ENCODE data around the gene STRC. TPM values are rescaled to one million over a fixed set of nuclear protein-coding genes. Genes with fewer than 3 reads are reported as not detected.
"Not testable (repeated sequence)": the region's sequence is repeated elsewhere in the genome, so short reads cannot be mapped to it uniquely, and the experiment has no call there.

The STRC gene
- total and polyA plus RNA-seq, 2 experiments from 2014 or later = under 0.01 to 0.08 TPM

DNA sequence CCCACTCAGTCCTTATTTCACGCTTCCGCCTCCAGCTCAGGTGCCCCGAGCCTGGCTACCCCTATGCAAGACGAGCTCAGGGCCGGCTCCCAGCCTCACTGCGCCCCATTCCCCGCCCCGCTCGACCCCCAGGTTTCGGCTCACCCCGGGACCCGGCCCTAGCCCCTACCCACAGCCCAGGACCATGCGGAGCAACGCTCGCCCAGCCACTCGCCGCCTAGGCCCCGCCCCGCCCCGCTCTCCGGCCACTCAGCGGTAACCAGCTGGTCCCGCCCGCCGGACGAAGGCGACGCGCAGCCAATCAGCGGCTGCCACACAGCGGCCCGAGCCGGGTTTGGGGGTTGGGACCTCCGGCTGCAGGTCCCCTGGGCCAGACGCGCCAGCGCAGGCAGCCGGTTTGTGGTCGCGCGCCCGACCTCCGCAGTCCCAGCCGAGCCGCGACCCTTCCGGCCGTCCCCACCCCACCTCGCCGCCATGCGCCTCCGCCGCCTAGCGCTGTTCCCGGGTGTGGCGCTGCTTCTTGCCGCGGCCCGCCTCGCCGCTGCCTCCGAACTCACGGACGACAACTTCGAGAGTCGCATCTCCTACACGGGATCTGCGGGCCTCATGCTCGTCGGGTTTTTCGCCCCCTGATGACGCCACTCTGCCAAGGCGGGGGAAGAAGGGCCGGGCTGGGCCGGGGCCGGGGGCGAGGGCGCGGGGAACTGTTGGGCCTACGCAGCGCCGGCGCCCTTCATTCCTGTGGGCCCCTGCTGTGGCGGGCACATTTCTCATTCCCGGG, 30.2 kb upstream of the STRC start, which contains the start of gene CATSPER2:
CATSPER2 (minus strand) TSS at position 196 of the 781 bp plus-strand sequence. CDS start 783 bp downstream, outside the sequence.
- TF ChIP-seq EZH2 (IDR thresholded peaks at IDR 0.05; ENCODE audit: insufficient read depth, poor library complexity, severe bottlenecking) (no peak), EZH2phosphoT487 (IDR thresholded peaks at IDR 0.05; ENCODE audit: insufficient read depth, low read depth) (no peak)
- 96 to 97% methylated on average over 26 to 84 of the region's 85 CpGs for WGBS, 2 experiments (ENCODE audit: low coverage in 1 of 2, low lambda C conversion rate in 2 of 2, missing lambda C conversion rate in 2 of 2)
- no peaks in the 10 kb centered on the region for H3K27me3 ChIP-seq (replicated peaks; ENCODE audit: insufficient read depth)
- H3K36me3 ChIP-seq (ENCODE audit: low read depth) = no peaks in the 10 kb centered on the region
- no peaks in the 10 kb centered on the region for H3K79me2 ChIP-seq (ENCODE audit: insufficient read depth)
- H3K4me1 ChIP-seq (ENCODE audit: insufficient read depth) = no peaks in the 10 kb centered on the region
- H3F3A ChIP-seq (ENCODE audit: insufficient read depth) = no peaks in the 10 kb centered on the region
- H3K9ac ChIP-seq = no peak within 1 kb of the TSS
- no peaks in the 10 kb centered on the region for H4K20me1 ChIP-seq (ENCODE audit: insufficient read depth)
- no peak for DNase-seq
- in situ Hi-C loops (cut with MboI) = no loop called here
- H2AFZ ChIP-seq = no peak within 1 kb of the TSS
- H3K27ac ChIP-seq = no peak within 1 kb of the TSS
- H3K4me3 ChIP-seq = no peak within 1 kb of the TSS
- no peak within 1 kb of the TSS for H3K4me2 ChIP-seq (ENCODE audit: unreplicated experiment)
- no peaks in the 10 kb centered on the region for H3K9me2 ChIP-seq (ENCODE audit: insufficient read depth)
- H3K9me3 ChIP-seq (ENCODE audit: low read depth) = no peaks in the 10 kb centered on the region

DNA sequence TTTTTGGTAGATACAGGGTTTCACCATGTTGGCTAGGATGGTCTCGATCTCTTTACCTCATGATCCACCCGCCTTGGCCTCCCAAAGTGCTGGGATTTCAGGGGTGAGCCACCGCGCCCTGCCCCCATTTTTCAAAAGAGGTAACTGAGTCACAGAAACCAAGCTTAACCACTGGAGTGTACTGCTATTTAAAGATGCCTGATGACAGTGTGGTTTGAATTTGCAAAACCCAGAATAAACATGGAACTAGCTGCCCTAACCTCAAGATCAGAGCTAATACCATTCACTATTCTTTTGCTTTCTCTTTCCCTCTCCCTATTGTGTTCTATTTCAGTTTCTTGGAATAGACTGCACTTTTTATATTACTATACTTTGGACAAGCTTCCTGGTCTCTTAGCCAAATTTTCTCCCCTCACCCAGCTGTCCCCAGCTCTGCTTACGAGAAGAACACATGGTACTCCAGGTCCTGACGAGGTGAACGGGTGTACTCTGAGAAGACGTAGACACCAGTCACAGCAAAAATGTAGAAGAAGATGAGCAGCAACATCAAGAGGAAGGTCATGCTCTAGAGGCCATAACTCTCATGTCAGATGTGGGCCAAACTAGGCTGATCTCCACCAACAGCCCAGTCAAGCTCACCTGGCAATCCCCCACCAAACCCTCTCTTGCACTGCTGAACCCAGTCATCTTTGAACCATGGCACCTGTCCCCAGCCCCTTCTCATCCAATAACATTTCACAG, 20.0 kb upstream of the STRC start:
- whole genome bisulfite sequencing, 2 experiments (ENCODE audit: low coverage in 1 of 2, low lambda C conversion rate in 2 of 2, missing lambda C conversion rate in 2 of 2) = 79 to 83% methylated on average over 8 of the region's 8 CpGs
- H3K9me2 ChIP-seq (ENCODE audit: insufficient read depth) = not testable (repeated sequence)

DNA sequence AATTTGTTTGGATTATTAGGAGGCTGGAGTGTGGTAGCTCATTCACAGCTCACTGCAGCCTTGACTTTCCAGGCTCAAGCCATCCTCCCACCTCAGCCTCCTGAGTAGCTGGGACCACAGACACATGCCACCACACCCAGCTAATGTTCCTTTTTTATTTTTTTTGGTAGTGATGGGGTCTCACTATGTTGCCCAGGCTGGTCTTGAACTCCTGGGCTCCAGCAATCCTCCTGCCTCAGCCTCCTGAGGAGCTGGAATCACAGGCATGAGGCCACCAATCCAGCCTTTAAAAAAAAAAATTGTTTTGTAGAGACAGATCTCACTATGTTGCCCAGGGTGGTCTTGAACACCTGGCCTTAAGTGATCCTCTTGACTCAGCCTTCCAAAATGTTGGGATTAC, 8.3 kb upstream of the STRC start:
- DNase-seq; H3K4me2 ChIP-seq (ENCODE audit: unreplicated experiment); H3K27me3 ChIP-seq (replicated peaks; ENCODE audit: insufficient read depth); H3K9me2 ChIP-seq (ENCODE audit: insufficient read depth); H4K20me1 ChIP-seq (ENCODE audit: insufficient read depth); H3K36me3 ChIP-seq (ENCODE audit: low read depth); H3K4me1 ChIP-seq (ENCODE audit: insufficient read depth); H3F3A ChIP-seq (ENCODE audit: insufficient read depth); H3K27ac ChIP-seq; H3K9ac ChIP-seq; H2AFZ ChIP-seq; in situ Hi-C loops (cut with MboI); H3K9me3 ChIP-seq (ENCODE audit: low read depth); H3K4me3 ChIP-seq; H3K79me2 ChIP-seq (ENCODE audit: insufficient read depth): not testable (repeated sequence)

More for the DNA sequence above, 20.0 kb upstream of the STRC start:
- DNase-seq; H3K9me3 ChIP-seq (ENCODE audit: low read depth); H3K4me3 ChIP-seq; H3K27me3 ChIP-seq (replicated peaks; ENCODE audit: insufficient read depth); H3K4me1 ChIP-seq (ENCODE audit: insufficient read depth); H3K4me2 ChIP-seq (ENCODE audit: unreplicated experiment); in situ Hi-C loops (cut with MboI); H3F3A ChIP-seq (ENCODE audit: insufficient read depth); H3K27ac ChIP-seq; H3K9ac ChIP-seq; H3K36me3 ChIP-seq (ENCODE audit: low read depth); H2AFZ ChIP-seq; H3K79me2 ChIP-seq (ENCODE audit: insufficient read depth); H4K20me1 ChIP-seq (ENCODE audit: insufficient read depth): not testable (repeated sequence)

DNA sequence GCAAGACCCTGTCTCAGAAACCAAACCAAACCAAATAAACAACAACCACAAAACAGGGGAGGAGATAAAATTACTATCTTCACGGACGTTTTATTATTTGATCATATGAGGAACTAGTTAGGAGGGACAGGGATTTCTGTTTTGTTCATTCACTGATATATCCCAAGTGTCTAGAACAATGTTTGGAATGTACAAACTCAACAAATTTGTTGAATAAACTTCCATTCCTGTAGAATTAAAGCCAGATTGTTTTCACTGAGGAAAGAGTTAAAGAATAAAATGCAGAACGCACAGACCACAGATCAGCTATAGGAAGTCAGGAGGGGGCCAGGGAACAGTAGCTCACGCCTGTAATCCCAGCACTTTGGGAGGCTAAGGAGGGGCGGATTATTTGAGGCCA, 6.5 kb upstream of the STRC start:
- H3K4me3 ChIP-seq = no peak overlapping the region
- H3K9me3 ChIP-seq (ENCODE audit: low read depth) = no peaks in the 10 kb centered on the region
- no peaks in the 10 kb centered on the region for H4K20me1 ChIP-seq (ENCODE audit: insufficient read depth)
- H3K79me2 ChIP-seq (ENCODE audit: insufficient read depth) = no peaks in the 10 kb centered on the region
- no peak overlapping the region for H3K4me2 ChIP-seq (ENCODE audit: unreplicated experiment)
- no peaks in the 10 kb centered on the region for H3K36me3 ChIP-seq (ENCODE audit: low read depth)
- H2AFZ ChIP-seq = no peak overlapping the region
- 10 to 16% methylated on average over 5 of the region's 5 CpGs for WGBS, 2 experiments (ENCODE audit: low coverage in 1 of 2, low lambda C conversion rate in 2 of 2, missing lambda C conversion rate in 2 of 2)
- in situ Hi-C loops (cut with MboI) = no loop called here
- peaks cover 4% of the 10 kb centered on the region for H3K27me3 ChIP-seq (replicated peaks; ENCODE audit: insufficient read depth)
- TF ChIP-seq EZH2 (IDR thresholded peaks at IDR 0.05; ENCODE audit: insufficient read depth, poor library complexity, severe bottlenecking) = no peak
- TF ChIP-seq EZH2phosphoT487 (IDR thresholded peaks at IDR 0.05; ENCODE audit: insufficient read depth, low read depth) = no peak
- H3K9ac ChIP-seq = no peak overlapping the region
- DNase-seq = no peak
- H3K9me2 ChIP-seq (ENCODE audit: insufficient read depth) = no peaks in the 10 kb centered on the region
- no peak overlapping the region for H3K27ac ChIP-seq
- no peaks in the 10 kb centered on the region for H3F3A ChIP-seq (ENCODE audit: insufficient read depth)
- no peaks in the 10 kb centered on the region for H3K4me1 ChIP-seq (ENCODE audit: insufficient read depth)

DNA sequence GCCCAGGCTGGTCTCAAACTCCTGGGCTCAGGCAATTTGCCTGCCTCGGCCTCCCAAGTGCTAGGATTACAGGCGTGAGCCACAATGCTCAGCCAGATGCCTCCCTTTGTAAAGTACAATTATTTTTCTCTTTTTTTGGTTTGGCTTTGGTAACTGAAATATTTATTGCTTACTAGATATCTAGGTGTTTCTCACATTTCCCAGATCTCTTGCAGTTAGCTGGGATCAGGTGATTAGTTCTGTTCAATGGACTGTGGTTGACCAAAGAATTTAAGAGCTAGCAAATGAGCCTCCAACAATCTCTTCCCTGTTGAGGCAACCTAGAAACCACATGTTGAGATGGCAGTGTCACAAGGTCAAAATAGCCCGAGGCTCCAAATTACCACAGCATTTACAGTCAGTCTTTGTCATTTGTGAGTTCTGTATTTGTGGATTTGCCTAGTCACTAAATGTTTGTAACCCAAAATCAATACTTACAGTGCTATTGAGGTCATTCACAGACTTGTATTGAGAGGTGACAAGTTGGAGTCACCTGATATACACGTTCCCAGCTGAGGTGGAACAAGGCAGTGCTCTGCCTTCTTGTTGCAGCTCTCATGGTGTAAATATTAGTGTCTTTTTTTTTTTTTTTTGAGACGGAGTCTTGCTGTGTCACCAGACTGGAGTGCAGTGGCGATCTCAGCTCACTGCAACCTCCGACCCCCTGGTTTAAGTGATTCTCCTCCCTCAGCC, 3.6 kb upstream of the STRC start:
- WGBS, 2 experiments (ENCODE audit: low coverage in 1 of 2, low lambda C conversion rate in 2 of 2, missing lambda C conversion rate in 2 of 2) = 20 to 30% methylated on average over 4 to 7 of the region's 7 CpGs
- H2AFZ ChIP-seq; in situ Hi-C loops (cut with MboI); H3K4me3 ChIP-seq; H4K20me1 ChIP-seq (ENCODE audit: insufficient read depth); DNase-seq; H3K27ac ChIP-seq; H3K27me3 ChIP-seq (replicated peaks; ENCODE audit: insufficient read depth); H3K79me2 ChIP-seq (ENCODE audit: insufficient read depth); H3K4me1 ChIP-seq (ENCODE audit: insufficient read depth); H3K9me2 ChIP-seq (ENCODE audit: insufficient read depth); H3K36me3 ChIP-seq (ENCODE audit: low read depth); H3K9ac ChIP-seq; H3K9me3 ChIP-seq (ENCODE audit: low read depth); H3K4me2 ChIP-seq (ENCODE audit: unreplicated experiment); H3F3A ChIP-seq (ENCODE audit: insufficient read depth): not testable (repeated sequence)

DNA sequence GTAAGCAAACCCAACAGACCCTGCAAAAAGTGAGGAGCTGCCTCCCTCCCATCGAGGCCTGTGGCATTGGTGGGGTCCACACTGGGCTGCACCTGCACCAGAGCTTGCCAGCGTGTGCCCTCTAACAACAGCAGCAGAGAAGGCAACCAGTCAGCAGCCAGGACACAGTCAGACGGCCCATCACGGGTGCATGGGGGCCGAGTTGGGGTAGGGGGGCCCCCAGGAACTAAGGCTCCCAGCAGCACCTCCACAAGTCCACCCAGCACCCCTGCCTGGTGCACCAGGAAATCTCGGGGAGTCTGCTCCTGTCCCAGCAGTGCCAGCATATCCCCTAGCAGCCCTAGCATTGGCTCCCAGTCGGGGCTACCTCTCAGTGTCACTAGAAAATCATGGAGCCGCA, 850 bp downstream of the STRC start:
- WGBS, 2 experiments (ENCODE audit: low coverage in 1 of 2, low lambda C conversion rate in 2 of 2, missing lambda C conversion rate in 2 of 2) = 28 to 32% methylated on average over 3 to 4 of the region's 8 CpGs
- H3F3A ChIP-seq (ENCODE audit: insufficient read depth); H3K4me3 ChIP-seq; H3K9me3 ChIP-seq (ENCODE audit: low read depth); H3K4me2 ChIP-seq (ENCODE audit: unreplicated experiment); H3K36me3 ChIP-seq (ENCODE audit: low read depth); H3K27ac ChIP-seq; H3K9me2 ChIP-seq (ENCODE audit: insufficient read depth); H3K4me1 ChIP-seq (ENCODE audit: insufficient read depth); H2AFZ ChIP-seq; H3K27me3 ChIP-seq (replicated peaks; ENCODE audit: insufficient read depth); H4K20me1 ChIP-seq (ENCODE audit: insufficient read depth); DNase-seq; H3K79me2 ChIP-seq (ENCODE audit: insufficient read depth); H3K9ac ChIP-seq; in situ Hi-C loops (cut with MboI): not testable (repeated sequence)
